ENCODE results near the gene UBE2Q2.
"Not testable (repeated sequence)": the region's sequence is repeated elsewhere in the genome, so short reads cannot be mapped to it uniquely, and the experiment has no call there.

The UBE2Q2 gene

GRCh38 chr15:75827691-75828090, 15.6 kb upstream of the UBE2Q2 start:
- DNase-seq: no peak

GRCh38 chr15:75828429-75828828, 14.8 kb upstream of the UBE2Q2 start:
- DNase-seq: no peak

- no peak for DNase-seq
These were observed 12.1 kb upstream of the UBE2Q2 start for GRCh38 chr15:75830910-75831805.

- DNase-seq: no peak
These were observed 11.5 kb upstream of the UBE2Q2 start for GRCh38 chr15:75831806-75832102.

- no peak for DNase-seq
These were observed 11.1 kb upstream of the UBE2Q2 start for GRCh38 chr15:75832114-75832513.

- no peak for DNase-seq
These were observed 9.2 kb upstream of the UBE2Q2 start for GRCh38 chr15:75834021-75834420.

- no peak for DNase-seq
These were observed 7.0 kb upstream of the UBE2Q2 start for GRCh38 chr15:75835990-75836958.

- DNase-seq: no peak
These were observed 6.3 kb upstream of the UBE2Q2 start for GRCh38 chr15:75836959-75837334.

GRCh38 chr15:75840659-75841058, 2.6 kb upstream of the UBE2Q2 start:
- DNase-seq: peak; percentile 68

GRCh38 chr15:75841626-75842025, 1.6 kb upstream of the UBE2Q2 start:
- DNase-seq: no peak

GRCh38 chr15:75843678-75844581, 683 bp downstream of the UBE2Q2 start:
- peak; percentile 81 for DNase-seq

- no peak for DNase-seq
These were observed 1.5 kb downstream of the UBE2Q2 start for GRCh38 chr15:75844629-75845335.

- no peak for DNase-seq
These were observed 5.9 kb downstream of the UBE2Q2 start for GRCh38 chr15:75849167-75849566.

- no peak for DNase-seq
These were observed 7.5 kb downstream of the UBE2Q2 start for GRCh38 chr15:75850708-75851107.

GRCh38 chr15:75851566-75851965, 8.3 kb downstream of the UBE2Q2 start:
- not testable (repeated sequence) for DNase-seq

- DNase-seq: no peak
These were observed 14.6 kb downstream of the UBE2Q2 start for GRCh38 chr15:75857886-75858285.

GRCh38 chr15:75861750-75862402, 18.6 kb downstream of the UBE2Q2 start:
- no peak for DNase-seq

- DNase-seq: no peak
These were observed 19.5 kb downstream of the UBE2Q2 start for GRCh38 chr15:75862796-75863195.

- DNase-seq: no peak
These were observed 21.2 kb downstream of the UBE2Q2 start for GRCh38 chr15:75864213-75865059.

GRCh38 chr15:75866045-75866444, 22.8 kb downstream of the UBE2Q2 start:
- not testable (repeated sequence) for DNase-seq

- DNase-seq: no peak
These were observed 23.7 kb downstream of the UBE2Q2 start for GRCh38 chr15:75866916-75867315.

Measured in right hindlimb (tissue), 1 donor.